CD4-positive, CD25-positive, alpha-beta regulatory T cell (primary cell): ENCODE results near the gene MAML2. TPM values are rescaled to one million over a fixed set of nuclear protein-coding genes. Genes with fewer than 3 reads are reported as not detected.
A peak's percentile ranks its signal among the peaks of the same experiment; 100 is the strongest.

Experiments used
- ATAC-seq, 2 donors: fragments of 150-1000 bp; cut with Tn5 transposase; one replicate each; pipeline ENCODE4 v1.10.0; 2021; ENCODE audit warnings: low read depth in 2 of 2, moderate number of reproducible peaks in 2 of 2, moderate library complexity in 1 of 2
- DNase-seq, 3 donors: peaks; one replicate each; pipeline versions ENCODE4 v3.0.0 to v3.0.0-alpha.2; 2012 to 2022; ENCODE audit warnings: mixed read lengths in 1 of 3
- H3K27ac ChIP-seq: one replicate; pipeline ENCODE4 v1.7.0; 2013; ENCODE audit warnings: mild to moderate bottlenecking, low read length; ENCODE audit not compliant: insufficient read depth, poor library complexity, severe bottlenecking
- H3K27me3 ChIP-seq: one replicate; pipeline ENCODE4 v1.7.0; 2013; ENCODE audit warnings: low read length; ENCODE audit not compliant: control insufficient read depth, insufficient read depth
- H3K36me3 ChIP-seq: one replicate; pipeline ENCODE4 v1.7.0; 2013; ENCODE audit warnings: mild to moderate bottlenecking, low read length, moderate library complexity; ENCODE audit not compliant: control insufficient read depth, insufficient read depth
- H3K4me1 ChIP-seq: 2 replicates; pipeline ENCODE4 v1.7.0; 2013; ENCODE audit warnings: mild to moderate bottlenecking, low read length; ENCODE audit not compliant: insufficient read depth, control insufficient read depth, poor library complexity, severe bottlenecking
- H3K4me3 ChIP-seq: one replicate; pipeline ENCODE4 v1.7.0; 2013; ENCODE audit warnings: low read depth, mild to moderate bottlenecking, low read length, moderate library complexity
- H3K9me3 ChIP-seq, 2 experiments: 1 replicate in 1 of 2; 2 replicates in 1 of 2; pipeline ENCODE4 v1.7.0; 2013; ENCODE audit warnings: low read length in 2 of 2, mild to moderate bottlenecking in 1 of 2, moderate library complexity in 1 of 2; ENCODE audit not compliant: control insufficient read depth in 2 of 2
- H3K27ac Mint-ChIP-seq, 3 donors: one replicate each; pipeline ENCODE4 v1.8.0; 2020 to 2022; ENCODE audit warnings: mild to moderate bottlenecking in 3 of 3, mixed read lengths in 3 of 3, moderate library complexity in 2 of 3
- H3K27me3 Mint-ChIP-seq: one replicate; pipeline ENCODE4 v1.8.0; 2022; ENCODE audit warnings: mild to moderate bottlenecking, mixed read lengths
- H3K36me3 Mint-ChIP-seq: one replicate; pipeline ENCODE4 v1.8.0; 2020; ENCODE audit warnings: mixed read lengths
- H3K4me1 Mint-ChIP-seq, 4 donors: one replicate each; pipeline ENCODE4 v1.8.0; 2020 to 2022; ENCODE audit warnings: mixed read lengths in 4 of 4, mild to moderate bottlenecking in 1 of 4
- H3K4me3 Mint-ChIP-seq, 4 donors: one replicate each; pipeline ENCODE4 v1.8.0; 2020 to 2022; ENCODE audit warnings: mild to moderate bottlenecking in 4 of 4, mixed read lengths in 4 of 4, moderate library complexity in 3 of 4
- H3K9me3 Mint-ChIP-seq, 7 donors: one replicate each; pipeline ENCODE4 v1.8.0; 2020 to 2022; ENCODE audit warnings: mixed read lengths in 7 of 7, mild to moderate bottlenecking in 3 of 7, moderate library complexity in 2 of 7
- polyA plus RNA-seq, 4 donors: library from polyadenylated mRNA; unstranded; fragments of 300-500 nt; fragmentation: Illumina TruSeq; gene quantifications; one replicate each; pipeline ENCODE4 v1.2.3, GENCODE V29; 2021
- total RNA-seq: library from RNA; stranded (reverse); gene quantifications from one replicate; pipeline ENCODE4 v1.2.3, GENCODE V29; 2022

The MAML2 gene
- total and polyA plus RNA-seq, 5 donors from 2014 or later = 4.1 to 35.6 (median 9.3) TPM

- Mint-ChIP-seq H3K9me3 (no peaks in the 10 kb centered on the region), H3K4me3 (no peak overlapping the region), H3K27ac (peak overlapping the region; percentile 21 to 89 (median 43)), H3K4me1 (peaks cover 18 to 61% (median 42%) of the 10 kb centered on the region in 4 donors), H3K27me3 (no peaks in the 10 kb centered on the region), H3K36me3 (peaks cover 7% of the 10 kb centered on the region)
- no peaks in the 10 kb centered on the region for H3K36me3 ChIP-seq
- ATAC-seq = peak in 1 of 2 donors; percentile 23
- H3K4me1 ChIP-seq = peaks cover 13% of the 10 kb centered on the region
- peak overlapping the region; percentile 6 for H3K27ac ChIP-seq
- no peaks in the 10 kb centered on the region for H3K27me3 ChIP-seq
- H3K9me3 ChIP-seq = no peaks in the 10 kb centered on the region
- DNase-seq = no peak
- no peak overlapping the region for H3K4me3 ChIP-seq
Measured at GRCh38 chr11:96019810-96020747, 322.9 kb downstream of the MAML2 start.

- Mint-ChIP-seq H3K4me3 (no peak overlapping the region), H3K27me3 (no peaks in the 10 kb centered on the region), H3K27ac (no peak overlapping the region), H3K4me1 (peaks cover 23 to 61% (median 43%) of the 10 kb centered on the region in 4 donors), H3K36me3 (peaks cover 7% of the 10 kb centered on the region), H3K9me3 (no peaks in the 10 kb centered on the region)
- no peak for ATAC-seq
- H3K27ac ChIP-seq = peak overlapping the region; percentile 10
- peaks cover 21% of the 10 kb centered on the region for H3K4me1 ChIP-seq
- no peak for DNase-seq
- no peaks in the 10 kb centered on the region for H3K36me3 ChIP-seq
- H3K4me3 ChIP-seq = no peak overlapping the region
- H3K27me3 ChIP-seq = no peaks in the 10 kb centered on the region
- no peaks in the 10 kb centered on the region for H3K9me3 ChIP-seq
Measured at GRCh38 chr11:96019281-96019680, 323.7 kb downstream of the MAML2 start.

- DNase-seq (no peak), ATAC-seq (no peak)
- H3K4me1 ChIP-seq = peaks cover 35% of the 10 kb centered on the region
- H3K4me3 Mint-ChIP-seq = no peak overlapping the region
- no peak overlapping the region for H3K4me3 ChIP-seq
- no peaks in the 10 kb centered on the region for H3K27me3 Mint-ChIP-seq
- H3K27me3 ChIP-seq = no peaks in the 10 kb centered on the region
- H3K27ac Mint-ChIP-seq = no peak overlapping the region
- no peaks in the 10 kb centered on the region for H3K36me3 ChIP-seq
- H3K36me3 Mint-ChIP-seq = peaks cover 7% of the 10 kb centered on the region
- H3K9me3 Mint-ChIP-seq = no peaks in the 10 kb centered on the region
- peak overlapping the region; percentile 49 for H3K27ac ChIP-seq
- no peaks in the 10 kb centered on the region for H3K9me3 ChIP-seq
- H3K4me1 Mint-ChIP-seq = peaks cover 24 to 63% (median 48%) of the 10 kb centered on the region in 4 donors
Measured at GRCh38 chr11:96017856-96018255, 325.1 kb downstream of the MAML2 start.

- no peak overlapping the region for H3K27ac Mint-ChIP-seq
- no peaks in the 10 kb centered on the region for H3K27me3 Mint-ChIP-seq
- DNase-seq (no peak), ATAC-seq (no peak)
- H3K4me3 Mint-ChIP-seq = no peak overlapping the region
- H3K9me3 Mint-ChIP-seq = no peaks in the 10 kb centered on the region
- Histone ChIP-seq H3K4me1 (peaks cover 43% of the 10 kb centered on the region), H3K36me3 (no peaks in the 10 kb centered on the region), H3K9me3 (no peaks in the 10 kb centered on the region), H3K27ac (peak overlapping the region; percentile 49), H3K27me3 (no peaks in the 10 kb centered on the region), H3K4me3 (no peak overlapping the region)
- H3K4me1 Mint-ChIP-seq = peaks cover 29 to 63% (median 50%) of the 10 kb centered on the region in 4 donors
- H3K36me3 Mint-ChIP-seq = no peaks in the 10 kb centered on the region
Measured at GRCh38 chr11:96016978-96017502, 326.0 kb downstream of the MAML2 start.

- H3K9me3 ChIP-seq = no peaks in the 10 kb centered on the region
- H3K27me3 Mint-ChIP-seq = no peaks in the 10 kb centered on the region
- H3K4me3 ChIP-seq = peak overlapping the region; percentile 49
- H3K4me3 Mint-ChIP-seq = peak overlapping the region in 2 of 4 donors; percentile 14 to 16
- peak overlapping the region; percentile 53 to 95 (median 64) for H3K27ac Mint-ChIP-seq
- H3K36me3 ChIP-seq = no peaks in the 10 kb centered on the region
- DNase-seq = peak in 2 of 3 donors; percentile 51 to 74
- H3K27ac ChIP-seq = peak overlapping the region; percentile 54
- H3K4me1 ChIP-seq = peaks cover 50% of the 10 kb centered on the region
- ATAC-seq = peak; percentile 13 to 35
- H3K4me1 Mint-ChIP-seq = peaks cover 32 to 69% (median 56%) of the 10 kb centered on the region in 4 donors
- H3K9me3 Mint-ChIP-seq = no peaks in the 10 kb centered on the region
- no peaks in the 10 kb centered on the region for H3K27me3 ChIP-seq
- no peaks in the 10 kb centered on the region for H3K36me3 Mint-ChIP-seq
Measured at GRCh38 chr11:96015906-96016565, 327.0 kb downstream of the MAML2 start.

GRCh38 chr11:96014217-96014616, 328.8 kb downstream of the MAML2 start:
- Mint-ChIP-seq H3K9me3 (no peaks in the 10 kb centered on the region), H3K27me3 (no peaks in the 10 kb centered on the region), H3K4me1 (peaks cover 32 to 62% (median 50%) of the 10 kb centered on the region in 4 donors), H3K4me3 (peak overlapping the region; percentile 23 to 69 (median 63)), H3K27ac (peak overlapping the region; percentile 81 to 96 (median 93)), H3K36me3 (no peaks in the 10 kb centered on the region)
- no peaks in the 10 kb centered on the region for H3K9me3 ChIP-seq
- no peaks in the 10 kb centered on the region for H3K27me3 ChIP-seq
- peak overlapping the region; percentile 68 for H3K4me3 ChIP-seq
- peak; percentile 43 to 47 for ATAC-seq
- H3K36me3 ChIP-seq = no peaks in the 10 kb centered on the region
- H3K4me1 ChIP-seq = peaks cover 50% of the 10 kb centered on the region
- peak; percentile 9 to 64 (median 37) for DNase-seq
- peak overlapping the region; percentile 54 for H3K27ac ChIP-seq

GRCh38 chr11:96013461-96014213, 329.4 kb downstream of the MAML2 start:
- DNase-seq = no peak
- Mint-ChIP-seq H3K27ac (peak overlapping the region; percentile 81 to 96 (median 93)), H3K36me3 (no peaks in the 10 kb centered on the region), H3K4me3 (peak overlapping the region; percentile 63 to 86 (median 68)), H3K4me1 (peaks cover 32 to 64% (median 50%) of the 10 kb centered on the region in 4 donors), H3K9me3 (no peaks in the 10 kb centered on the region), H3K27me3 (no peaks in the 10 kb centered on the region)
- no peaks in the 10 kb centered on the region for H3K36me3 ChIP-seq
- peak overlapping the region; percentile 54 for H3K27ac ChIP-seq
- peak overlapping the region; percentile 68 for H3K4me3 ChIP-seq
- ATAC-seq = peak in 1 of 2 donors; percentile 2
- H3K4me1 ChIP-seq = peaks cover 50% of the 10 kb centered on the region
- no peaks in the 10 kb centered on the region for H3K9me3 ChIP-seq
- H3K27me3 ChIP-seq = no peaks in the 10 kb centered on the region
